HG03457 (cell line): ENCODE measurements around the gene RNF166.
A peak's percentile ranks its signal among the peaks of the same experiment; 100 is the strongest.

ENCODE experiments used
- ATAC-seq: cut with Tn5 transposase; IDR thresholded peaks from one replicate; pipeline ENCODE4 v1.9.1; 2021; ENCODE audit warnings: moderate number of reproducible peaks; ENCODE audit not compliant: unreplicated experiment

Gene RNF166

DNA sequence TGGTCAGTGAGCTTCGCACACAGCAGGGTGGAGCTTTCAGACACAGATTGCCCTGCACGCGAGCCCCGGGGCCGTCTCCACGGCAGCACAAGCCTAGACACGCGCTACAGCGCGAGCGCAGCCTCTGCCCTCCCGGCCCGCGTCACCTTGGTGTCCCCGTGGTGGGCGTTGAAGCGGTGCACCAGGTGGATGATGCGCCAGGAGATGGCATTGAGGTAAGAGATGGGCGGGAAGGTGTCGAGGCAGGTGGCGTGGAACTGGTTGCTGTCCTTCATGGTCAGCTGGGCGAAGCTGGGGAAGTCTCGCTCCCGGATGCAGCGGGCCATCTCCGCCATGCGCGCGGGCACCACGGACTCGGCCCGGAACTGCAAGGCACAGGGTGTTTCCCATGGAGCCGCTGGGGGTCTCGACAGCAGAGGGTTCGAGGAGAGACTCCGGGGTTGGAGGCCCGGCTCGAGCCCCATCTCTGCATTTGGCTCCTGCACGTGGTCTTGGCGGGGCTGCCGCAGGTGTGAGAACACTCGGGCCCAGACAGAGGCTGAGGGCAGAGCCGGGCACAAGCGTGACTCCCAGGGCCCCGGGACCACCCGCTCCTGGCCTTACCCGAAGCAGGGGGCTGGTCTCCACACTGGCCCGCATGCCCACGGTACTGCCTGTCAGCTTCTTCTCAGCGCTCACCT is 51.0 kb downstream of the RNF166 start:
- ATAC-seq: no peak

DNA sequence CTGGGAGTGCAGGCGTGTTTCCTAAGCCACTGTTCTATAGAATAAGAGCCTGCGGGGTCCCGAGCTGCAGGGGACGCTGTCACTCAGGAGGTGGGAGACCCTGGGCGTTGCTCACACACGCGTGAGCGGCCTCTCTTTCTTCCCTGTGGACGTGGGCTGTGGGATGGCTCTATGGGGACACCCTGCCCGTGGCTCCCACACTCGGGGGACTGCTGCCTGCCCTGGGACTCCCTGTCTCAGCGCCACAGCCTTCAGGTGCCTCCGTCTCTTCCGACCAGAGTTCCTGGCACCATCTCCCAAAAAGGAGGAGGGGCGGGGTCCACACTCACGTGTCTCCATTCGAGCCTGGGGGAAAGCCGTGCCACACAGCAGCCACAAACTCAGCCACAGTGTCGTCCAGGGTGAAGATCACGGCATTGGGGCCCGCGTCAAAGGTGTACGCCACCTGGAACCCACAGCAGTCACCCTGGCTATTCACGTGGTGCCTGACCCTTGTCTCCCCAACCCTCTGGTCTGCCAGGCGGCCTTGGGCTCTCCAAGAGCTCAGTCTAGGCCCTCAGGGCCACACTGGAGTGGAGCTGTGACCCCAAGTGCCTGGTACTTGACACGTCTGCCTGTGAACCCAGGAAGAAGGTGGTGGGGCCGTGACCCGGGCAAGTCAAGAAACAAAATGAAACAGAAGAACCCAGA is 51.7 kb downstream of the RNF166 start:
- no peak for ATAC-seq

DNA sequence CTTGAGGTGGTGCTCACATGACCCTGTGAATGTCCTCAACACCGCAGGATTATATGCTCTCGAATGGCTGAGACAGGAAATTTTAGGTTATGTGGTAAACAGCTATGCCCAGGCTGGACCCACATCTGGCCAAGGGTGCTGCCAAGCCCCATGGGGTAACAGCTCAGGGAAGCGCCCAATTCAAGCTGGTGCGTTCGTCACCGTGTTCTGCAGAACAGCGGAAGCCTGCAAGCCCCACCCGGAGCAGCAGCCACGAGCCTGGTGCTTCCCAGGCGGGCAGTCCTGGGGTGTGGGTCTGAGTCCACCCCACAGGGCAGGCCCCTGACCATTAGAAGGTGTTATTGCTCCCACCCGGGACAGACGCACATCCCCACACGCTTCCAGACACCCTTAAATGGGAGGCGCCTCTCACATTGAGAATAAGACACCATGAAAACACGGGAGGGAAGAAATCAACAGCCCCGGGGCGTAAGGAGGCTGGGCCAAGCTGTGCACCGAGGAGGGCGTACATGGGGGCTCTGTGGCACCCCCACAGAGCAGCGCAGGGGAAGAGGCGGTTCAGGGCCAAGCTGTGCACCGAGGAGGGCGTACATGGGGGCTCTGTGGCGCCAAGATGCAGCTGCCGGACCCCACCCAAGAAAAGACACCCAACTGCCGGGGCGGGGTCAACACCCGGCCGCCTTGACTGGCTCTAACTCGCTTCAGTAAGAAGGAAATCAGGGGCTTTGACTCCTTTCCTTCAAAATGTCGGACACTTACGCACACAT is 52.4 kb downstream of the RNF166 start:
- ATAC-seq: no peak

DNA sequence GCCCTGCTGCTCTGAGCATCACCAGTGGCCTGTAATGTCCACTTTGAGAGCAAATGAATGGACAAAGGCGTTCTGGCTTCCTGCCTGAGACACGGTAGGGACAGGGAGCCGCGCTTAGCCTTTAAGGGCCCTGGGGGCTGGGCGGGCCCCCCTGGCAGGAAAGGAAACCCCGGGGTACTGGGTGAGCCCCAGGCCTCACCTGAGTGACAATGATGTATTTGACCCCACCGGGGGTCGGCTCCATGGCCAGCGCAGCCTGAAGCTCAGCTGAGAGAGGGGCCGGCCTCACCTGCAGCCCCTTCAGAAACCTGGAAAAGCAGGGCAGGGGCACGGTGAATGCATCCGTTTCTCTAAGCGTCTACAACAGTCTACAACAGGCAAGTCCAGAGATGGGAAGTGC is 53.1 kb downstream of the RNF166 start:
- ATAC-seq: no peak

DNA sequence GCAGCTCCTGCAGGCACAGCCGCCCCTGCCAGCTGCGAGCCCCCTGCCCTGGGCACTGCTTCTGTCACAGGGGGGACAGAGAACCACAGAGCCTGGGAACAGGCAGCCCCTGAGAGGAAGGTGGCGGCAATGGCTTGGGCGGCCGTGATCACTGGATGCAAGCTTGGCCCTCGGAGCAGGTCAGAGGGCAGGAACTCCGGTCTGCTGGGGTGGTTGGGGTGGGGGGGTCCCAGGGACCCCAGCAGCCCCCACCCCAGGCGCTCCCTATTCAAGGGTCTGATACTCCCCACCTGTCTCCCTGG is 53.5 kb downstream of the RNF166 start:
- no peak for ATAC-seq

DNA sequence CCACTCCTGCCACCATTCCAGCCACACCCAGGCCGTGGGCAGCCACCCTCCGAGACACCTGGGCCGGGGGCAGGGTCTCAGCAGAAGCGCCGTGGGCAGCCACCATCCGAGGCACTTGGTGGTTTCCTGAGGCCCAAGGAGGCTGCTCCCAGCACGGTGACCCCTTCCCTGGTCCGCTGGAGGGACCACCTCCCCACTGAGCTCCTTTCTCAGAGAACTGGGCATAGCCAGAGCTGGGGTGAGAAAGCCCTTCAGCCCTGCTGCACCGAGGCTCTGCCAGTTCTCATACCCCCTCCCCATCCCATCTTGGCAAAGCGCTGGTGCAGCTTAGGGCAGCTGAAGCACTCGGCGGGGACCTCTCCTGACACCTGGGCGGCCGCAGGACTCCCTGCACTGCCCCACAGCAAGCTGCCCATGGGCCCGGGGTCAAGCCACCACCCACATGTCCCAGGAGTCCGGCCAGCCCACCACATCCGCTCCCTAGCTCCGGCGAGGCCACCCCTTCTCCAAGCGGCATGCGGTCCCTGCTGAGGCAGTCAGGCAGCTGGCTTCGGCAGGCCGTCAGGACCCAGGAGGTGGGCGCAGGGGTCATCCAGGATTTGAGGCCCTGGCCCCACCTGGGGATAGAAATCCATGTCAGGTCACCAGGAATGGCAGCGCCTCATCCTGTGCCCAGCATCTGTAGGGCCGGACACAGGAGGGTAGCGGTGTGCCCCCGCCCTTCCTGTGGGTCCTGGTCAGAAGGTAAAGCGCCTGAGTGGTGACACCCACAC is 54.0 kb downstream of the RNF166 start:
- peak; percentile 6 for ATAC-seq

DNA sequence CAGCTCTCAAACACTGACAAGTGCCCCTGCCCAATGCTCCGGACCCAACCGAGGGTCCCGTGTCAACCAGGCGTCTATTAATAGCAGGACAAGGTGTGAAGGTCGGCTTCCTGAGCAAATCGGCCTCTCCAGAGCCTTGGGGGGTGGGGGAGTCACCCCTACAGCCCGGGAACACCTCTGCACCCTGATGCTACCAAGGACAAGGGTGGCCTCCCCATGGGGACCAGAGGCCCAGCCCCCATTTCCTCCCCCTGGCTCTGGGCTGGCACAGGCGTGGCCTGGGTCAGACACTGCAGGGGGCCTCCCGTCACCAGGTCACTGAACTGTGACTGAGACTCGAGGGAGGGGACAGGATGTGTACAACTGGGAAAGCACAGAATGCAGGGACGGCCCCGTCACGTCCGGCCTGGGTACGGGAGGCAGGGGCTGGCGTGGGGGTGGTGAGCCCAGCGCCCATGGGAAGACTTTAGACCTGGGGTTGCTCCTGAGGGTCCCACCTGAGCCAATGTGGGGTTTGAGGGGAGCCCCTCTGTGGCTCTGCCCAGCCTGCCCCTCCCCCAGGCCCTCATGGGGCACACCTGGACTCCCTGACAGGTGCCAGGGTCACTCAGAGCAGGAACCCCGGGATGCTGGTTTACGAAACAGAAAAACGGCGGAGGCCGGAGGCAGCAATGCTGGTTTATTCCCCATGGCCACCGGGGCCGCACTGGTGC is 54.8 kb downstream of the RNF166 start:
- ATAC-seq: peak; percentile 54

DNA sequence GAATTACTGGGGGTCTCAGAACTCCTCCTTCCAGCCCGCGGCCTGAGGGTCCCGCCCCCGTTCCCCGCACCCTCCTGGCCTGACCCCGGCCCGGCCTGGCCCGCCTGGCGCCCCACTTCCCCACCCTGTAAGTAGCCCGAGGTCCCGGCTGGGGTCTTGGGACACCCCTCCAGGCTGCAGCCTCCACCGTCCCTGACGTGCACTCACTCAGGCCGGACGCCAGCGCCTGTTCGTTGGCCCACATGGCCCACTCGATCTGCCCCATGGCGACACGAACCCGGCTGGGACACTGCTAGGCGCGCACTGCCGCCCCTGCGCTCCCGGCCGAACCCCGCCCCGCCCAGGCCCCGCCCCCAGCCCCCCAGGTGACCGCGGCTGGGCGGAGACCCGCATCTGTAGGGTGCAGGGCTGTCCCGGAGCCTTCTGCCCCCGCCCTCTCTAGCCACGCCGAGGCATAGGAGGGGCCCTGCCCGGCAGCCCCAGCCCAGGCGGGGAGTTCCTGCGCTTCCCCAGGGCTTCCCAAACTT is 55.4 kb downstream of the RNF166 start, which contains the start of gene CYBA:
TSS of gene CYBA (minus strand) at position 305 of the 527 bp plus-strand sequence. CDS start at position 265, 40 bp downstream.
- ATAC-seq: peak; percentile 37

DNA sequence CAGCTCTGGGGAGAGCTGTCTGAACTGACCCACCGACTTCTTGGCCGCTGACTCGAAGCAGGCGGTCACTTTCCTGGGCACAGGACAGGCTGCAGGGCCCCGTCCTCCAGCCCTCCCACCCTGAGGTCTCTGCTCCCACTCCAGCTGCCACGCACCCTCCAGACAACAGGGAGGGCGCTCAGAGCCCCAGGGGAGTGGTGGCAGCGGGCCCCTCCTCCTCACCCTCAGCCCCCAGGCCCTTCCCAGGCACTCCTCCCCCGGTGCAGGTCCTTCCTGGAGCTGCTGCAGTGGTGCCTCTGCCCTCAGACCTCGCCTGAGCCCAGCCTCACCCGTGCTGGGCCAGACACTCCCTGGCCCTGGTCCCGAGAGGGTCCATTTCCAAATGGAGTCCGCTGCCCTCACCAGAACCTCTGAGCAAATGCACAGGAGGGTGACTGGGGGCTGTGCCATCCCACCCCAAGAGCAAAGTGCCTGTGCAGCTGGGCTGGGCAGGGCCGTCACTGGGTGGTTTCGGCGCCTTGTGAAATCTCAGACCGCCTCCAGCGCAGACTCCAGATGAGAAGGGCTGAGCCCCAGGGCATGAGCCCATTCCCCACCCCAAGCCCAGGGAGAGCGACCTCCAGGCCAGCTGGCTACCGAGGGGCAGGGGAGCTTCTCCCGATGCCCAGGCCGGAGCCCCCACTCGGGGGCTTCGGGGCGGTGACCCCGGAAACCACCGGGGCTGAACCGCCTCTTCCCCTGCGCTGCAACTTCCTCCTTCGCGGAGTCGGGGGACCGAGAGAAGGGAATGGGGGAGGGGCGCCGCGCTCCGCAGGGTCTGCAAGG is 56.1 kb downstream of the RNF166 start:
- peak; percentile 3 for ATAC-seq

DNA sequence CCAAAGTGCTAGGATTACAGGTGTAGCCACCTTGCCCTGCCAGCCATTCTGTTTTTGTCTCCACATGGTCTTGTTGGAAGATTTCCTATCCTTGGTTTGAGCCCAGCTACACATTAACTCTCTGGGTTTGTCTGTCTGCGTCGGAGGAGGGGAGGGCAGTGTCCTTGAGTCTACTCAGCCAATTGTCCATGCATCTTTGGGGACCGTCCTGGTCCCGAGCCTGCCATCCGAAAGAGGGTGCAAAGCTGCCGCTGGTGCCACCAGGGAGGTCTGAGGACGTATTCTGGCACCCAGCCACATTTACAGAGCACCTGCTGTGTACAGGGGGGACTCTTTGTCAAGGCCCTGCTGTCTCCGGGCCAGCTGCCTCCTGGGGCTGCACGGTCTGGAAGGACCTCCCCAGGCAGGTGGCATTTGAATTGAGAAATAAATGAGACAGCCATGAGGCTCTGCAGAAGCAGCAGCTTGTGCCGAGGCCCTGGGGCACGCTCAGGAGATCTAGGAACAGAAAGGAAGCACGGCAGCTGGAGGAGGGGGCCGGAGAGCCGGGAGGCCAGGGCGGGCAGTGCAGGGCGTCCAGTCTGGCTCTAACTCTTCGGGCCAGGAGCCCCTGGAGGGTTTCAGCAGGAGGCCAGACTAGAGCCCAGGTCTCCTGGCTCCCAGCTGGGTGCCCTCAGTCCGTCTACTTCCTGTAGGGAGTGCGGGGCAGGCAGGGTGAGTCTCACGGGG is 56.8 kb downstream of the RNF166 start:
- no peak for ATAC-seq

DNA sequence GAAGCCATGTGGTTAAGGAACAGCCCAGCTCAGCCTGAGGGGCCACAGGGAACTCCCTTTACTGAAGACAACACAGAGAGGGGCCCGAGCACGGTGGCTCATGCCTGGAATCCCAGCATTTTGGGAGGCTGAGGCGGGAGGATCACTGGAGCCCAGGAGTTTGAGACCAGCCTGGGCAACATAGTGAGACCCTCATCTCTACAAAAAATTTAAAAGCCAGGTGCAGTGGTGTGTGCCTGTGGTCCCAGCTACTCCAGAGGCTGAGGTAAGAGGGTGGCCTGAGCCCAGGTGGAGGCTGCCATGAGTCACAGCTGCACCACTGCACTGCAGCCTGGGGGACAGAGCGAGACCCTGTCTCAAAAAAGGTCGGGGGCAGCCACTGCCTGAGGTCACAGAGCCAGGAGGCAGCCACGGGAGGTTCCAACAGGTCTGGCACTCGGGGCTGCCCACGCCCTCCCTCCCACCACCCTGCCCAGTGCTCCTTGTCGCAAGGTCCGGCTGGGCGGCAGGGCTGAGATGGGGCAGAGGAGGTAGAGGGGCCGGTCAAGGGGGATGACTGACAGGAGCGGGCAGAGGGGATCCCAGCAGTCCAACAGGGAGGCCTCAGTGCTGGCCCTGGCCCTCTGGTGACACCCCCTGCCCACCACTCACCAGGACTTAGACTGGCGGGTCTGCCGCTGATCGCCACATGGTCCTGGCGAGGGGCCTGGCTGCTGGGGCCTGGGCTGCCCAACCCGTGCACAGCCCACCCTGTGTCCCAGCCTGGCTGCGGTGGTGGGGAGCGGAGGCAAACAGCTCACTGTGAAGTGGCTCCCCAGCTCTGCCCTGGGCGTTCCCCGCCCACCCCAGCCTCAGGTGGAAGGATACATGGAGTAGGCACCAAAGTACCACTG is 58.8 kb downstream of the RNF166 start:
- no peak for ATAC-seq
